Lower leg skin (tissue), 3 donors: ENCODE data around the gene ZNF618.

Experiments
- POLR2A ChIP-seq, 2 donors: fragments of 450-650 bp; IDR thresholded peaks; one replicate each; pipeline ENCODE4 v1.6.1; 2016 to 2017; ENCODE audit warnings: antibody characterized with exemption in 2 of 2, mild to moderate bottlenecking in 1 of 2, moderate library complexity in 1 of 2
- TF ChIP-seq, protein P1 (sequence below), 3 donors: fragments of 450-650 bp; IDR thresholded peaks; one replicate each; pipeline ENCODE4 v1.5.1; 2016; ENCODE audit warnings: antibody characterized with exemption in 3 of 3, mild to moderate bottlenecking in 3 of 3, moderate library complexity in 2 of 3

DNA sequence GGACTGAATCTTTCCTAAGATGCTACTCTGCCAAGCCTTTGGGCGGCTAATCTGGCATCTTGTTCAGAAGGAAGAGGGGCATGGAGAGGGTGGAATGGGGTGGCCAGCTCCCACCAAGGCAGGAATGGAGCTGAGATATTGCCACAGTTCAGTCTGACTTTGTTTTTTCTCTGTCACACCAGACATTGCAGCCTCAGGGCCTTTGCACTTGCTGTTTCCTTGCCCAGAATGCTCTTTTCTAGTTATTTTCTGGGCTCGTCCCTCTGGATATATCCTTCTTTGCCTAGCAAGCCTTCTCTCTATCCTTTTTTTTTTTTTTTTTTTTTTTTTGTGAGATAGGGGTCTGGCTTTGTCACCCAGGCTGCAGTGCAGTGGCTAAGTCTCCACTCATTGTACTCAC lies 40.8 kb downstream of the ZNF618 start:
- TF ChIP-seq, protein P1, sequence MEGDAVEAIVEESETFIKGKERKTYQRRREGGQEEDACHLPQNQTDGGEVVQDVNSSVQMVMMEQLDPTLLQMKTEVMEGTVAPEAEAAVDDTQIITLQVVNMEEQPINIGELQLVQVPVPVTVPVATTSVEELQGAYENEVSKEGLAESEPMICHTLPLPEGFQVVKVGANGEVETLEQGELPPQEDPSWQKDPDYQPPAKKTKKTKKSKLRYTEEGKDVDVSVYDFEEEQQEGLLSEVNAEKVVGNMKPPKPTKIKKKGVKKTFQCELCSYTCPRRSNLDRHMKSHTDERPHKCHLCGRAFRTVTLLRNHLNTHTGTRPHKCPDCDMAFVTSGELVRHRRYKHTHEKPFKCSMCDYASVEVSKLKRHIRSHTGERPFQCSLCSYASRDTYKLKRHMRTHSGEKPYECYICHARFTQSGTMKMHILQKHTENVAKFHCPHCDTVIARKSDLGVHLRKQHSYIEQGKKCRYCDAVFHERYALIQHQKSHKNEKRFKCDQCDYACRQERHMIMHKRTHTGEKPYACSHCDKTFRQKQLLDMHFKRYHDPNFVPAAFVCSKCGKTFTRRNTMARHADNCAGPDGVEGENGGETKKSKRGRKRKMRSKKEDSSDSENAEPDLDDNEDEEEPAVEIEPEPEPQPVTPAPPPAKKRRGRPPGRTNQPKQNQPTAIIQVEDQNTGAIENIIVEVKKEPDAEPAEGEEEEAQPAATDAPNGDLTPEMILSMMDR (IDR thresholded peaks at IDR 0.05): no peak
- TF ChIP-seq POLR2A (IDR thresholded peaks at IDR 0.05): no peak
